Activated naive CD8-positive, alpha-beta T cell treated with anti-CD3 and anti-CD28 coated beads for 36 hours (primary cell): ENCODE measurements around the gene USP54. TPM values are rescaled to one million over a fixed set of nuclear protein-coding genes. Genes with fewer than 3 reads are reported as not detected.
"Not testable (repeated sequence)": the region's sequence is repeated elsewhere in the genome, so short reads cannot be mapped to it uniquely, and the experiment has no call there.

Experiments used
- DNase-seq: peaks from one replicate; pipeline ENCODE4 v3.0.0; 2021
- H3K27ac Mint-ChIP-seq: one replicate; pipeline ENCODE4 v1.8.0; 2022; ENCODE audit warnings: mild to moderate bottlenecking, moderate library complexity, mixed read lengths
- H3K27me3 Mint-ChIP-seq: one replicate; pipeline ENCODE4 v1.8.0; 2022; ENCODE audit warnings: mild to moderate bottlenecking, mixed read lengths
- H3K36me3 Mint-ChIP-seq: one replicate; pipeline ENCODE4 v1.8.0; 2021; ENCODE audit warnings: mild to moderate bottlenecking, mixed read lengths
- H3K4me1 Mint-ChIP-seq: one replicate; pipeline ENCODE4 v1.8.0; 2021; ENCODE audit warnings: mixed read lengths
- H3K4me3 Mint-ChIP-seq: one replicate; pipeline ENCODE4 v1.8.0; 2022; ENCODE audit warnings: mild to moderate bottlenecking, moderate library complexity, mixed read lengths
- H3K9me3 Mint-ChIP-seq: one replicate; pipeline ENCODE4 v1.8.0; 2022; ENCODE audit warnings: mixed read lengths
- total RNA-seq, 2 experiments: library from RNA; stranded (reverse); gene quantifications; one replicate each; pipeline ENCODE4 v1.2.3, GENCODE V29; 2021

USP54 gene
- total RNA-seq, 2 experiments from 2014 or later = 7.7 to 8.1 TPM

DNA sequence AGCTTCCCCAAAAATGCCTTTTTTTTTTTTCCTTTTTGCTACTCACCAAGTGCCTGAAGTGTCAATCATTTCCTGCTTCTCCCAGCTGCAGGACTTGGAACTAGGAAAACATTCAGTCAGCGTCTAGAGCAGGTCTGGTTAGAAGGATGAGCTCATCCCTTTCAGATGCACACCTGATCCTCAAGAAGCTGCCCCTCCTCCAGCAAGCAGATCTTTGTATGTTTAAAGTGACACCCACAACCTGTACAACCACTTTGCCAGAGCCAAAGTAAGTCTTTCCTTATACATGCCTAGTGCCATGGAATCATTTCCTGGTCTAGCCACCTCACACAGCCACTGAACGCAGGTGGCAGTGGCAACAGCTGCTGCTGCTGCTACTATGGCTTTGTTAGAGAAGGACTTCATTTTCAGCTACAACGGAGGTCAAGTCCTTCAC, 10.4 kb upstream of the USP54 start:
- Mint-ChIP-seq H3K27ac (no peak overlapping the region), H3K4me1 (no peaks in the 10 kb centered on the region), H3K9me3 (no peaks in the 10 kb centered on the region), H3K36me3 (no peaks in the 10 kb centered on the region), H3K4me3 (no peak overlapping the region), H3K27me3 (no peaks in the 10 kb centered on the region)
- no peak for DNase-seq

DNA sequence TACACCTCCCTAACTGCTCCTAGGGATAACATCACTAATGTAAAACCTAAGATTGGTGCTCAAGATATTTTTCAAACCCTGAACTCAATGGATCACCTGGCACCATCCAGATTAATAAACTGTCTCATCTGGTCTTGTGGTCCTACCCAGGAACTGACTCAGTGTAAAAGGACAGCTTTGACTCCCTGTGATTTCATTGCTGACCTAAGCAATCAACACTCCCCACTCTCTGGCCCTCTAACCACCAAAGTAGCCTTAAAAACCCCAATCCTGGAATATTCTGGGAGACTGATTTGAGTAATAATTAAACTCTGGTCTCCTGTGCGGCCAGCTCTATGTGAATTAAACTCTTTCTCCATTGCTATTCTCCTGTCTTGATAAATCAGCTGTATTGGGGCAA, 6.2 kb upstream of the USP54 start:
- Mint-ChIP-seq H3K27ac (no peak overlapping the region), H3K4me1 (peaks cover 2% of the 10 kb centered on the region), H3K9me3 (no peaks in the 10 kb centered on the region), H3K4me3 (no peak overlapping the region), H3K27me3 (no peaks in the 10 kb centered on the region), H3K36me3 (no peaks in the 10 kb centered on the region)
- no peak for DNase-seq

DNA sequence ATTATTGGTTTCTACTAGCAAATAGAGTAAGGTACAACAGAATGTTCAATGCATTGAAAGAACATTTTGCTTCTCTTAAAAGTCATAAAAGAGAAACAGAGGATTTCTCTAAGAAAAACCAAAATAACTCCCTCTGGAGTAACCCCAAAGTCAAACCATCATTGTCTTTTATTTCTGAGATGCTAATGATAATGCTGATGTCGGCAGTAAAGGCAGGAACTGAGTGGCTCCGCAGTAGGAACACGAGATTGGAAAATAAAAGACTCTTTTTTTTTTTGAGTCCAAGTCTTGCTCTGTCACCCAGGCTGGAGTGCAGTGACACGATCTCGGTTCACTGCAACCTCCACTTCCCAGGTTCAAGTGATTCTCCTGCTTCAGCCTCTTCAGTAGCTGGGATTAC, 2.7 kb upstream of the USP54 start:
- H3K36me3 Mint-ChIP-seq = no peaks in the 10 kb centered on the region
- no peak overlapping the region for H3K27ac Mint-ChIP-seq

GRCh38 chr10:73593110-73593509, 2.0 kb upstream of the USP54 start:
- Mint-ChIP-seq H3K4me1 (peaks cover 16% of the 10 kb centered on the region), H3K4me3 (no peak overlapping the region), H3K9me3 (no peaks in the 10 kb centered on the region), H3K36me3 (no peaks in the 10 kb centered on the region), H3K27me3 (no peaks in the 10 kb centered on the region), H3K27ac (no peak overlapping the region)
- DNase-seq = no peak

More for the DNA sequence above, 2.7 kb upstream of the USP54 start:
- no peak overlapping the region for H3K4me3 Mint-ChIP-seq
- H3K9me3 Mint-ChIP-seq = no peaks in the 10 kb centered on the region
- no peaks in the 10 kb centered on the region for H3K27me3 Mint-ChIP-seq
- H3K4me1 Mint-ChIP-seq = peaks cover 16% of the 10 kb centered on the region
- no peak for DNase-seq

- Mint-ChIP-seq H3K36me3 (no peaks in the 10 kb centered on the region), H3K4me3 (peak overlapping the region; percentile 26), H3K9me3 (no peaks in the 10 kb centered on the region), H3K27ac (no peak overlapping the region), H3K4me1 (peaks cover 16% of the 10 kb centered on the region), H3K27me3 (no peaks in the 10 kb centered on the region)
- peak; percentile 3 for DNase-seq
Observed at GRCh38 chr10:73591935-73592699, 975 bp upstream of the USP54 start.

GRCh38 chr10:73589563-73590126, 1.5 kb downstream of the USP54 start:
- Mint-ChIP-seq H3K9me3 (no peaks in the 10 kb centered on the region), H3K27me3 (no peaks in the 10 kb centered on the region)

DNA sequence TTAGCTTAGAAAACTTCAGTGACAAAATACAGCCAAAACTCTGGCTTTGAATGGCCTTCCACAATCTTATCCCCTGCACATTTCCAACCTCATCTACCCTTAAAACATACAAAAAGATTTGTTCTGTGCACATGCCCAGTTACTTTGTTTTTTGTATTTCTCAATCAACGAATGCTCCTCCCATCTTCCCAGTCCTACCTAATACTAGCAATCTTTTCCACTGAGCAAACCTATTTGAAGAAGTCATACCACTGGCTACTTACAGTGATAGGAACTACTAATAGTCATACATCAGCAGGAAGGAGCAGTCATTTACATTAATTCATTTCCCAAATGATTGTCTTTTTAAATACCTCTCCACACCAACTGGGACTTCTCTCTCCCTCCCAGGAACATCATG, 2.5 kb downstream of the USP54 start:
- no peaks in the 10 kb centered on the region for H3K9me3 Mint-ChIP-seq
- no peak overlapping the region for H3K27ac Mint-ChIP-seq
- no peak for DNase-seq
- peaks cover 16% of the 10 kb centered on the region for H3K4me1 Mint-ChIP-seq
- H3K27me3 Mint-ChIP-seq = no peaks in the 10 kb centered on the region
- no peak overlapping the region for H3K4me3 Mint-ChIP-seq
- H3K36me3 Mint-ChIP-seq = peaks cover 4% of the 10 kb centered on the region

More at GRCh38 chr10:73589563-73590126, 1.5 kb downstream of the USP54 start:
- DNase-seq = no peak
- H3K36me3 Mint-ChIP-seq = peaks cover 4% of the 10 kb centered on the region
- no peak overlapping the region for H3K4me3 Mint-ChIP-seq
- peaks cover 16% of the 10 kb centered on the region for H3K4me1 Mint-ChIP-seq
- no peak overlapping the region for H3K27ac Mint-ChIP-seq

DNA sequence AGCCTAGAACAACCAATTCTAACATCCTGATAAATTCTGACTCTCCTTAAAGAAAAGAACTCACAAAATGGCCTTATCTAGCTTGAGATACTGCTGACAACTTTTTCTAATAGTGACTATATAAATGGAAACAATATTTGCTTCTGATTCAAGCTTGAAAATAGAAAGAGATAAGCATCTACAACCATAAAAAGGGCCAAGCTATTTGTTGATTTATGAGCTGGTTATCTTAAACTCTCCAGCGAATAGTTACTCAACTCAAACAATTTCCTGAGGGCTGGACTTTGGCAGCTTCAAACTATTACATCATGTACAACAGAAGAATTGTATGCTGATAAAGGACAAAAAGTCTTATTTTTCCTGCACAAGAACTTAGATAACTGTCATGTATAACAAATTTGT, 4.6 kb downstream of the USP54 start:
- Mint-ChIP-seq H3K27me3 (no peaks in the 10 kb centered on the region), H3K4me3 (no peak overlapping the region), H3K9me3 (no peaks in the 10 kb centered on the region), H3K36me3 (peaks cover 4% of the 10 kb centered on the region), H3K4me1 (peaks cover 6% of the 10 kb centered on the region), H3K27ac (no peak overlapping the region)
- DNase-seq = no peak

DNA sequence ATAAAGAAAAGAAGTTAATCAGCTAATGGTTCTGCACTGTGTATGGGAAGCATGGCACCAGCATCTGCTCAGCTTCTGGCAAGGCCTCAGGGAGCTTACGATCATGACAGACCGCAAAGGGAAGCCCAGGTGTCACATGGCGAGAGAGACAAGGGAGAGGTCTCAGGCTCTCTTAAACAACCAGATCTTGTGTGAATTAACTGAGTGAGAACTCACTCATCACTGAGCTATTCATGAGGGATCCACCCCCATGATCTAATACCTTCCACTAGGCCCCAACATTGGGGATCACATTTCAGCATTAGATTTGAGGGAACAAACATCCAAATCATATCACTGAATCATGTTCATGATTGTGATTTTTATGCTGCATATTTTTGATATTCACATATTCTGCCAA, 5.8 kb downstream of the USP54 start:
- no peak overlapping the region for H3K4me3 Mint-ChIP-seq
- DNase-seq = no peak
- H3K36me3 Mint-ChIP-seq = peaks cover 4% of the 10 kb centered on the region
- no peaks in the 10 kb centered on the region for H3K4me1 Mint-ChIP-seq
- no peak overlapping the region for H3K27ac Mint-ChIP-seq
- H3K9me3 Mint-ChIP-seq = no peaks in the 10 kb centered on the region
- H3K27me3 Mint-ChIP-seq = no peaks in the 10 kb centered on the region

DNA sequence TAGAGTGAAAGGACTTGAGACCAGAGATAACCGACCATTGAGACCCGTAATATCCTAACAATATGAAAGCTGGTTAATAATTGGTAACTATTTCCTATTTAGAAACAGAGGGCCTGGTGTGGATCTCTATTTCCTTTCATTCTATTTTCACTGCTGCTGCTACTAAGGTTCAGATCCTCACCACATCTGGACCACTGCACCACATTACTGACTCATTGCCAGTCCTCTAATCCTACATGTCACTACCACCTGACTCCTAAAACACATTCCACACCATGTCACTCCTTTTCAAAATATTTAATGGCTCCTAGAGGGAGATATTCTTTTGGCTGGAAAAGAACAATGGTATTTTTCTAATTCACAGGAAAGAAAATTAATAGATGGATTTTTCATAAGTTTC, 6.4 kb downstream of the USP54 start:
- Mint-ChIP-seq H3K27ac (no peak overlapping the region), H3K9me3 (no peaks in the 10 kb centered on the region), H3K27me3 (no peaks in the 10 kb centered on the region), H3K4me3 (no peak overlapping the region), H3K4me1 (no peaks in the 10 kb centered on the region), H3K36me3 (peaks cover 4% of the 10 kb centered on the region)
- DNase-seq = no peak

DNA sequence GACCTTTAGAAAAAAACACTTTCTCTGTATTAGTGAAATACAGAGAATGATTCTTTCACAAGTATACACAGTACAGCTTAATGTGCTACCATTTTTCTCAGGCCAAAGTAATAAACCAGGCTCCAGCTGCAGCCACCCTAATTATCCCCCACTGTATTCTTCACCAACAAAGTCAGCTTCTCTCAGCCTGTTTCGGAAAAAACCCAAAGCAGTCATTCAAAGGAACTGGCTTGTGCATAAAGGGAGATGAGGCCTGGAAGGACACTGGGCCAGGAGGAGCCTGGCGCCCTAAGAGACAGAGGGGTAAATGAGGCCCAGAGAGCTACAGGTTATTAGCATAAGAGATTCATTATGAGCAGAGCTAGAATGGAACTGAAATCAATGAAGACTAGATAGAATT, 9.2 kb downstream of the USP54 start:
- peaks cover 6% of the 10 kb centered on the region for H3K36me3 Mint-ChIP-seq

GRCh38 chr10:73578927-73579326, 12.2 kb downstream of the USP54 start:
- DNase-seq, H3K4me3 Mint-ChIP-seq, H3K27ac Mint-ChIP-seq, H3K9me3 Mint-ChIP-seq, H3K4me1 Mint-ChIP-seq, H3K36me3 Mint-ChIP-seq, H3K27me3 Mint-ChIP-seq: not testable (repeated sequence)

More for the DNA sequence above, 9.2 kb downstream of the USP54 start:
- Mint-ChIP-seq H3K9me3 (no peaks in the 10 kb centered on the region), H3K27ac (no peak overlapping the region), H3K4me1 (peaks cover 5% of the 10 kb centered on the region), H3K4me3 (no peak overlapping the region), H3K27me3 (no peaks in the 10 kb centered on the region)
- no peak for DNase-seq

GRCh38 chr10:73577788-73578187, 13.4 kb downstream of the USP54 start:
- H3K27me3 Mint-ChIP-seq = no peaks in the 10 kb centered on the region
- peaks cover 1% of the 10 kb centered on the region for H3K36me3 Mint-ChIP-seq
- peaks cover 7% of the 10 kb centered on the region for H3K4me1 Mint-ChIP-seq
- H3K4me3 Mint-ChIP-seq = no peak overlapping the region
- no peak overlapping the region for H3K27ac Mint-ChIP-seq
- no peak for DNase-seq
- no peaks in the 10 kb centered on the region for H3K9me3 Mint-ChIP-seq

DNA sequence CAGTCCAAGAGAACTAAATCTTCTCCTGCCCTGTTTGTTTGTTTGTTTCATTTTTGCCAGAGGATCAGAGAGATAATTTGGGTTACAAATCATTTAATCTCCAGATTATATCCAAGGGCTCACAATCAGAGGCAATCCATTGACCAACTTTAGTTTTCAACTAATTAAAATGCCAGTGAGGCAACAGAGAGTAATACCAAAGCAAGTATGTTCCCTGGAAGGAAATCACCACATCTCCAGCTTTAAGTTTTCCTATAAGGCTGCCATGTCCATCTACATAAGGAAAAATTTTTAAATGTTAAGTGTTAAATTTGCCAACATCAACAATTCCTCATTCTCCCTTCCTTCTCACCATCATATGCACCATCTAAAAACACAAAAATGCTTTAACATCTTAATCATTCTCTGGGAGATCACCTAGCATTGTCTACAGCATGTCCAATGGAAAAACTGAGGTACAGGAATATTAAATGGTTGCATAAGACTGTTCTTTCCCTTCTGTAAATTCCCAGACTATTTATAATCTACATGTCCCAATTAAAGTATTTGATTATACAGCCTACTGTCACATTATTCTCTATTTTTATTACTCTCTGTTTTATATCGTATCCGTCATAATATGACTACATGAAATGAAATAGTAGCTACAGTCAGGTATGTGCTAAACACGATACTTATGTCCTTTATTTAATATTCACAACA, 14.1 kb downstream of the USP54 start:
- no peak for DNase-seq
- peaks cover 1% of the 10 kb centered on the region for H3K36me3 Mint-ChIP-seq
- no peak overlapping the region for H3K4me3 Mint-ChIP-seq
- no peak overlapping the region for H3K27ac Mint-ChIP-seq
- H3K4me1 Mint-ChIP-seq = peaks cover 7% of the 10 kb centered on the region
- no peaks in the 10 kb centered on the region for H3K27me3 Mint-ChIP-seq
- no peaks in the 10 kb centered on the region for H3K9me3 Mint-ChIP-seq

GRCh38 chr10:73576178-73576889, 14.8 kb downstream of the USP54 start:
- H3K9me3 Mint-ChIP-seq = no peaks in the 10 kb centered on the region
- no peaks in the 10 kb centered on the region for H3K27me3 Mint-ChIP-seq
- DNase-seq = no peak
- H3K27ac Mint-ChIP-seq = no peak overlapping the region
- no peak overlapping the region for H3K4me3 Mint-ChIP-seq
- peaks cover 1% of the 10 kb centered on the region for H3K36me3 Mint-ChIP-seq
- peaks cover 7% of the 10 kb centered on the region for H3K4me1 Mint-ChIP-seq
